ENCODE measurements around the gene NAXD.

DNA sequence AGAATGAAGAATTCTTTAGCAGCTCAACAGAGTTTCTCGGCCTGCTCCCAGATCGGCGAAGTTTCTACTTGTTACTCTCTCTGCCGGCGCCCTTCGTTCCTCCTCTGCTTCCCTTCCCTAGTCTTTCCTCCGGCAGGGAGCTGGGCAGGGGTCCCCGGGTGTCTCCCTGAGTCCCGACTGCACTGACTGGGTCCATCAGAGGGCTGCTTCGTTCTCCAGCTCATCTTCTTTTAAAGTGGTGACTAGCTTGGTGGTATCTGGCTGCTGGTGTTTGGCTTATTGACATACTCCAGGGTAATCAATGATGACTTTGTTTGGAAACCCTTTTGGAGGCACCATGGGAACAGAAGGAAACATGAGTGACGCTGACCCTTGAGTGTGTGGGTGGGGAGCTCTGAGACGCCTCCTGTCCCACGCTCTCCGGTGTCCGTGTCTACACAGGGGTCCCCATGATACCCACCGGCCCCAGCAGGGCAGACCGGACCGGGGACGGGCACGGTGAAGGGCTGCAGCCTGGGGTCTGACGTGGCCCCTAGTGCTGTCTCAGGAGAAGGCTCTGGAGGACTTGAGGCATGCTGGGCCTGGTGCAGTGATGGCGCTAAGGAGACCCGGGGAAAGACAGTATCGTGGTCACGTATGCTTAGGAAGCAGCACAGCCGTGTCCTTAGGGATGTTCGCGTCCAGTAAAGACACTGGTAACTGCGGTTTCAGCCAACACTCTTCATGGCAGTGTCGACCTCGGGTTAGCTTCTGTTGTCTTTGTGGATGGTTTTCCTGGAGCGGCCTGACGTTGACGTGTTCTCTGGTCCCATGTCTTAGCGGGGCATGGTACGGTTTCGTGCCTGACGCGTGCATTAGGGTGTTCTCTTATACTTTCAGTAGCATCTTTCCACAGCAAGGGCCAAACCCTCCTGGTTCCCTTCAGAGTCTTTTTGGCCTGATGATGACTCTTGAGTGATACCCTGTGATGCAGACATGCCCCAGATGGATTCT lies 23.8 kb downstream of the NAXD start:
- TF ChIP-seq CTCF (IDR thresholded peaks at IDR 0.05) (no peak), POLR2A (IDR thresholded peaks at IDR 0.05) (no peak)
